HEK293 (cell line): ENCODE results near the gene NPAS1.
A peak's percentile ranks its signal among the peaks of the same experiment; 100 is the strongest.

ENCODE experiments used
- CTCF ChIA-PET: fragments of 350-600 bp; formaldehyde crosslinking; extraction: SDS; loops from one replicate; lab custom pipeline; 2021; ENCODE audit warnings: antibody characterized with exemption; lab: Yijun Ruan, JAX
- POLR2A ChIA-PET: fragments of 300-600 bp; formaldehyde crosslinking; extraction: SDS; loops from one replicate; lab custom pipeline; 2020; ENCODE audit warnings: antibody characterized with exemption, inconsistent platforms; lab: Yijun Ruan, JAX
- H3K27ac ChIP-seq: fragments of 200-500 bp; sonication (Bioruptor generic); 2 replicates; pipeline ENCODE4 v1.5.1; 2014; ENCODE audit warnings: low read depth, low read length, control low read depth, inconsistent platforms; ENCODE audit errors: extremely low read depth
- H3K36me3 ChIP-seq, 2 experiments: fragments of 200-500 bp in 1 of 2; sonication (Bioruptor generic) in 1 of 2; 1 replicate in 1 of 2; 2 replicates in 1 of 2; pipeline ENCODE4 v1.5.1; 2014 to 2017; ENCODE audit warnings: inconsistent platforms in 2 of 2, low read length in 2 of 2; ENCODE audit not compliant: control insufficient read depth in 2 of 2, insufficient read depth in 1 of 2
- H3K4me1 ChIP-seq: fragments of 200-500 bp; sonication (Bioruptor generic); 2 replicates; pipeline ENCODE4 v1.5.1; 2014; ENCODE audit warnings: mild to moderate bottlenecking, low read length, inconsistent platforms; ENCODE audit not compliant: control insufficient read depth, insufficient read depth
- H3K4me3 ChIP-seq: 2 replicates; pipeline ENCODE4 v1.5.1; 2011; ENCODE audit warnings: low read depth, mild to moderate bottlenecking, control low read depth, low read length, moderate library complexity
- H3K9me3 ChIP-seq: fragments of 200-500 bp; sonication (Bioruptor generic); 2 replicates; pipeline ENCODE4 v1.5.1; 2014; ENCODE audit warnings: low read depth, low read length, inconsistent platforms; ENCODE audit not compliant: control insufficient read depth, insufficient read depth
- GLIS1 ChIP-seq: fragments of 450-650 bp; formaldehyde crosslinking; IDR thresholded peaks from 2 replicates; pipeline ENCODE4 v1.5.1; 2016; ENCODE audit warnings: missing biosample characterization, missing genetic modification characterization
- GLIS2 ChIP-seq: fragments of 450-650 bp; formaldehyde crosslinking; IDR thresholded peaks from 2 replicates; pipeline ENCODE4 v1.5.1; 2016; ENCODE audit warnings: missing biosample characterization, missing genetic modification characterization
- KLF1 ChIP-seq: fragments of 450-650 bp; formaldehyde crosslinking; IDR thresholded peaks from 2 replicates; pipeline ENCODE4 v1.5.1; 2016; ENCODE audit warnings: missing biosample characterization, missing genetic modification characterization
- KLF16 ChIP-seq: fragments of 450-650 bp; formaldehyde crosslinking; IDR thresholded peaks from 2 replicates; pipeline ENCODE4 v1.5.1; 2017; ENCODE audit warnings: missing biosample characterization, missing genetic modification characterization
- KLF8 ChIP-seq: fragments of 450-650 bp; formaldehyde crosslinking; IDR thresholded peaks from 2 replicates; pipeline ENCODE4 v1.5.1; 2016; ENCODE audit warnings: missing biosample characterization, missing genetic modification characterization
- KLF9 ChIP-seq: fragments of 450-650 bp; formaldehyde crosslinking; IDR thresholded peaks from 2 replicates; pipeline ENCODE4 v1.5.1; 2016; ENCODE audit warnings: missing biosample characterization, missing genetic modification characterization, low read depth
- OSR2 ChIP-seq: fragments of 450-650 bp; formaldehyde crosslinking; IDR thresholded peaks from 2 replicates; pipeline ENCODE4 v1.5.1; 2016; ENCODE audit warnings: missing biosample characterization, missing genetic modification characterization
- PRDM10 ChIP-seq: fragments of 450-650 bp; formaldehyde crosslinking; IDR thresholded peaks from 2 replicates; pipeline ENCODE4 v1.5.1; 2016; ENCODE audit warnings: missing biosample characterization, missing genetic modification characterization
- SP2 ChIP-seq: fragments of 450-650 bp; formaldehyde crosslinking; IDR thresholded peaks from 2 replicates; pipeline ENCODE4 v1.5.1; 2016; ENCODE audit warnings: missing biosample characterization, missing genetic modification characterization
- SP3 ChIP-seq: fragments of 450-650 bp; formaldehyde crosslinking; IDR thresholded peaks from 2 replicates; pipeline ENCODE4 v1.5.1; 2016; ENCODE audit warnings: missing biosample characterization, missing genetic modification characterization
- ZBTB48 ChIP-seq: fragments of 450-650 bp; formaldehyde crosslinking; IDR thresholded peaks from 2 replicates; pipeline ENCODE4 v1.5.1; 2016; ENCODE audit warnings: missing biosample characterization, missing genetic modification characterization
- ZBTB8A ChIP-seq: fragments of 450-650 bp; formaldehyde crosslinking; IDR thresholded peaks from 2 replicates; pipeline ENCODE4 v1.5.1; 2016; ENCODE audit warnings: missing biosample characterization, missing genetic modification characterization
- ZNF121 ChIP-seq: fragments of 450-650 bp; formaldehyde crosslinking; IDR thresholded peaks from 2 replicates; pipeline ENCODE4 v1.5.1; 2016; ENCODE audit warnings: missing biosample characterization, missing genetic modification characterization
- ZNF19 ChIP-seq: fragments of 450-650 bp; formaldehyde crosslinking; IDR thresholded peaks from 2 replicates; pipeline ENCODE4; 2016; ENCODE audit warnings: missing biosample characterization, missing genetic modification characterization, low read depth
- ZNF2 ChIP-seq: fragments of 450-650 bp; formaldehyde crosslinking; IDR thresholded peaks from 2 replicates; pipeline ENCODE4 v1.5.1; 2016; ENCODE audit warnings: missing biosample characterization, missing genetic modification characterization
- ZNF274 ChIP-seq, 2 experiments: fragments of 200-500 bp in 1 of 2; fragments of 450-650 bp in 1 of 2; sonication (Bioruptor generic) in 1 of 2; formaldehyde crosslinking in 1 of 2; IDR thresholded peaks; 2 replicates each; pipeline versions ENCODE4 v1.5.1 to v1.6.1; 2014 to 2016; ENCODE audit warnings: borderline replicate concordance in 1 of 2, inconsistent platforms in 1 of 2, low read length in 1 of 2, missing biosample characterization in 1 of 2, missing genetic modification characterization in 1 of 2
- ZNF391 ChIP-seq: fragments of 450-650 bp; formaldehyde crosslinking; IDR thresholded peaks from 2 replicates; pipeline ENCODE4 v1.5.1; 2016; ENCODE audit warnings: low read depth, missing biosample characterization, missing genetic modification characterization, borderline replicate concordance
- ZNF398 ChIP-seq: fragments of 450-650 bp; formaldehyde crosslinking; IDR thresholded peaks from 2 replicates; pipeline ENCODE4 v1.5.1; 2017; ENCODE audit warnings: missing biosample characterization, missing genetic modification characterization
- ZNF48 ChIP-seq: fragments of 450-650 bp; formaldehyde crosslinking; IDR thresholded peaks from 2 replicates; pipeline ENCODE4 v1.5.1; 2016; ENCODE audit warnings: missing biosample characterization, missing genetic modification characterization
- ZNF510 ChIP-seq: fragments of 450-650 bp; formaldehyde crosslinking; IDR thresholded peaks from 2 replicates; pipeline ENCODE4 v1.5.1; 2018; ENCODE audit warnings: mild to moderate bottlenecking, missing genetic modification characterization, missing biosample characterization; ENCODE audit not compliant: insufficient replicate concordance
- ZNF596 ChIP-seq: fragments of 450-650 bp; IDR thresholded peaks from 2 replicates; pipeline ENCODE4 v1.5.0; 2018; ENCODE audit warnings: missing biosample characterization, mild to moderate bottlenecking, missing genetic modification characterization, moderate library complexity
- ZNF610 ChIP-seq: fragments of 450-650 bp; formaldehyde crosslinking; IDR thresholded peaks from 2 replicates; pipeline ENCODE4 v1.5.1; 2016; ENCODE audit warnings: missing biosample characterization, missing genetic modification characterization, borderline replicate concordance
- ZNF623 ChIP-seq: fragments of 450-650 bp; formaldehyde crosslinking; IDR thresholded peaks from 2 replicates; pipeline ENCODE4 v1.5.1; 2016; ENCODE audit warnings: missing biosample characterization, missing genetic modification characterization
- ZNF664 ChIP-seq: fragments of 450-650 bp; formaldehyde crosslinking; IDR thresholded peaks from 2 replicates; pipeline ENCODE4 v1.5.1; 2016; ENCODE audit warnings: missing biosample characterization, missing genetic modification characterization
- ZNF777 ChIP-seq: fragments of 450-650 bp; formaldehyde crosslinking; IDR thresholded peaks from 2 replicates; pipeline ENCODE4 v1.5.1; 2017; ENCODE audit warnings: missing biosample characterization, missing genetic modification characterization, borderline replicate concordance
- ZNF792 ChIP-seq: fragments of 450-650 bp; formaldehyde crosslinking; IDR thresholded peaks from 2 replicates; pipeline ENCODE4 v1.5.1; 2016; ENCODE audit warnings: missing biosample characterization, missing genetic modification characterization
- TF ChIP-seq, protein P1 (sequence below): fragments of 450-650 bp; formaldehyde crosslinking; optimal IDR thresholded peaks from 2 replicates; pipeline ENCODE3; 2016; ENCODE audit warnings: missing biosample characterization, mild to moderate bottlenecking, missing genetic modification characterization
- TF ChIP-seq, protein P2 (sequence below): fragments of 450-650 bp; formaldehyde crosslinking; IDR thresholded peaks from 2 replicates; pipeline ENCODE4 v1.5.1; 2016; ENCODE audit warnings: missing biosample characterization, missing genetic modification characterization, borderline replicate concordance
- TF ChIP-seq, protein P3 (sequence below): fragments of 450-650 bp; formaldehyde crosslinking; IDR thresholded peaks from 2 replicates; pipeline ENCODE4; 2016; ENCODE audit warnings: missing biosample characterization, missing genetic modification characterization

Gene NPAS1

DNA sequence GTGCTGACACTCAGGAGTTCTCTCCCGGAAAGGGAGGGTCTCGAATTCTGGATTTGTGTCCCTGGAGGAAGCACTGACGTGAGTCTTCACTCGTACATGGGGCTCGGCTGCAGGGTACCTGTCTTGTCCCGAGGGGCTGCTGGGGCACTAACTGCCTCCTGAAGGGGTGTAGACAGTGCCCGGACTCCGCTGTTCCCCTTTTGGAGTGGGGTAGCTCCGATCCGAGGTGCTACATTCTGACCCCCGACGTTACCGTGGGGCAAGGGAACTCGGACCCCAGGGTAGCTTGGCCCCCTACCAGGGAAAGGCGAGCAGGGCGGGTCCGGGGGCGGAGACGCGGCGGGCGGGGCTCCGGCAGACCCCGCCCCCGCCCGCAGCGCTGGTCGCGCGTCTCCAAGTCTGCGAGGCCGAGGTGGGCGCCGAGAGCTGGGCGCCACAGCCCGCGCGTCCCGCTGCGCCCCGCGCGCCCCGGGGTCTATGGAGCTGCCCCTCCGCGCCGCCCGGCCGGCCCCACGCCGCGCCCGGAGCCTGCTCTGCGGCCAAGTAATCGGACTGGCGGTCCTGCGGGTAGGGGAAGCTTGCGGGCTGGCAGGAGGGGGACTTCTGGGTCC is at the start of gene NPAS1:
Gene NPAS1 (plus strand): TSS at position 407 of the 611 bp plus-strand sequence. CDS start 1,211 bp downstream, outside the sequence.
- Histone ChIP-seq H3K4me3 (peak within 1 kb of the TSS; percentile 36), H3K27ac (no peak within 1 kb of the TSS), H3K4me1 (peaks cover 18% of the 10 kb centered on the region), H3K9me3 (no peaks in the 10 kb centered on the region), H3K36me3 (no peaks in the 10 kb centered on the region)
- POLR2A ChIA-PET: interaction anchor here (0.6 to 1.4 kb wide), 5 partner anchors 16 to 237 kb away, joined by 3 to 7 read pairs (median 4); partner anchors contain the start of gene ZC3H4
- CTCF ChIA-PET: interaction anchor here (0.6 to 1.3 kb wide), 6 partner anchors 10 to 263 kb away, joined by 3 to 4 read pairs (median 3); no protein-coding TSS in a partner anchor
- TF ChIP-seq, protein P1, sequence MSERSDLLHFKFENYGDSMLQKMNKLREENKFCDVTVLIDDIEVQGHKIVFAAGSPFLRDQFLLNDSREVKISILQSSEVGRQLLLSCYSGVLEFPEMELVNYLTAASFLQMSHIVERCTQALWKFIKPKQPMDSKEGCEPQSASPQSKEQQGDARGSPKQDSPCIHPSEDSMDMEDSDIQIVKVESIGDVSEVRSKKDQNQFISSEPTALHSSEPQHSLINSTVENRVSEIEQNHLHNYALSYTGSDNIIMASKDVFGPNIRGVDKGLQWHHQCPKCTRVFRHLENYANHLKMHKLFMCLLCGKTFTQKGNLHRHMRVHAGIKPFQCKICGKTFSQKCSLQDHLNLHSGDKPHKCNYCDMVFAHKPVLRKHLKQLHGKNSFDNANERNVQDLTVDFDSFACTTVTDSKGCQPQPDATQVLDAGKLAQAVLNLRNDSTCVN (tag by site-specific recombination): peak; percentile 26
- TF ChIP-seq ZNF623 (tag by site-specific recombination): no peak
- peak; percentile 87 for TF ChIP-seq GLIS1 (tag by site-specific recombination)
- TF ChIP-seq, protein P2, sequence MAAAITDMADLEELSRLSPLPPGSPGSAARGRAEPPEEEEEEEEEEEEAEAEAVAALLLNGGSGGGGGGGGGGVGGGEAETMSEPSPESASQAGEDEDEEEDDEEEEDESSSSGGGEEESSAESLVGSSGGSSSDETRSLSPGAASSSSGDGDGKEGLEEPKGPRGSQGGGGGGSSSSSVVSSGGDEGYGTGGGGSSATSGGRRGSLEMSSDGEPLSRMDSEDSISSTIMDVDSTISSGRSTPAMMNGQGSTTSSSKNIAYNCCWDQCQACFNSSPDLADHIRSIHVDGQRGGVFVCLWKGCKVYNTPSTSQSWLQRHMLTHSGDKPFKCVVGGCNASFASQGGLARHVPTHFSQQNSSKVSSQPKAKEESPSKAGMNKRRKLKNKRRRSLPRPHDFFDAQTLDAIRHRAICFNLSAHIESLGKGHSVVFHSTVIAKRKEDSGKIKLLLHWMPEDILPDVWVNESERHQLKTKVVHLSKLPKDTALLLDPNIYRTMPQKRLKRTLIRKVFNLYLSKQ (tag by site-specific recombination): no peak
- peak; percentile 80 for TF ChIP-seq SP3 (tag by site-specific recombination)
- peak; percentile 76 for TF ChIP-seq KLF1 (tag by site-specific recombination)
- no peak for TF ChIP-seq ZNF121 (tag by site-specific recombination)
- no peak; the same call in 1 of the 2 replicates for TF ChIP-seq ZBTB8A (tag by site-specific recombination)
- TF ChIP-seq ZNF274 (IDR thresholded peaks at IDR 0.05; ENCODE audit: low read length): no peak
- no peak for TF ChIP-seq ZNF274 (tag by site-specific recombination; IDR thresholded peaks at IDR 0.05; ENCODE audit: borderline replicate concordance)
- peak; percentile 46 for TF ChIP-seq ZNF398 (tag by site-specific recombination)
- no peak for TF ChIP-seq ZNF596 (tag by site-specific recombination)
- TF ChIP-seq GLIS2 (tag by site-specific recombination): peak; percentile 82
- no peak for TF ChIP-seq ZNF664 (tag by site-specific recombination)
- TF ChIP-seq ZNF19 (tag by site-specific recombination): no peak
- TF ChIP-seq ZNF610 (tag by site-specific recombination): no peak
- TF ChIP-seq KLF8 (tag by site-specific recombination): peak; percentile 74; the same call in 1 of the 2 replicates
- peak; percentile 72 for TF ChIP-seq KLF9 (tag by site-specific recombination)
- TF ChIP-seq KLF16 (tag by site-specific recombination): no peak
- no peak for TF ChIP-seq ZNF391 (tag by site-specific recombination)
- TF ChIP-seq ZNF792 (tag by site-specific recombination): no peak
- TF ChIP-seq ZNF777 (tag by site-specific recombination): peak; percentile 63; the same call in 1 of the 2 replicates
- TF ChIP-seq SP2: peak; percentile 48
- TF ChIP-seq ZNF2 (tag by site-specific recombination): no peak
- TF ChIP-seq, protein P3, sequence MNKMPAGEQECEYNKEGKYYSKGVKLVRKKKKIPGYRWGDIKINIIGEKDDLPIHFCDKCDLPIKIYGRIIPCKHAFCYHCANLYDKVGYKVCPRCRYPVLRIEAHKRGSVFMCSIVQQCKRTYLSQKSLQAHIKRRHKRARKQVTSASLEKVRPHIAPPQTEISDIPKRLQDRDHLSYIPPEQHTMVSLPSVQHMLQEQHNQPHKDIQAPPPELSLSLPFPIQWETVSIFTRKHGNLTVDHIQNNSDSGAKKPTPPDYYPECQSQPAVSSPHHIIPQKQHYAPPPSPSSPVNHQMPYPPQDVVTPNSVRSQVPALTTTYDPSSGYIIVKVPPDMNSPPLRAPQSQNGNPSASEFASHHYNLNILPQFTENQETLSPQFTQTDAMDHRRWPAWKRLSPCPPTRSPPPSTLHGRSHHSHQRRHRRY: no peak
- no peak for TF ChIP-seq OSR2
- TF ChIP-seq ZNF510 (tag by site-specific recombination): no peak
- peak; percentile 97 for TF ChIP-seq ZBTB48 (tag by site-specific recombination)
- TF ChIP-seq ZNF48: no peak
- TF ChIP-seq PRDM10 (tag by site-specific recombination): peak; percentile 33; the same call in 1 of the 2 replicates
